RPMI7951 (cell line): Measurements from ENCODE around the gene FXYD6. TPM values are rescaled to one million over a fixed set of nuclear protein-coding genes. Genes with fewer than 3 reads are reported as not detected.

ENCODE experiments used
- DNase-seq: peaks from one replicate; pipeline ENCODE4 v3.0.0-alpha.2; 2012; ENCODE audit warnings: low read depth
- total RNA-seq: library from RNA; depleted of rRNA; stranded (reverse); fragments of >200 nt; shearing (Covaris generic); gene quantifications from 2 replicates; pipeline ENCODE4 v1.2.3, GENCODE V29; 2014

The FXYD6 gene
- total RNA-seq, 1 experiment from 2014 or later: 0.24 TPM

GRCh38 chr11:117849781-117850414 lies 26.6 kb downstream of the FXYD6 start:
- no peak for DNase-seq

GRCh38 chr11:117843666-117844484 lies 32.6 kb downstream of the FXYD6 start:
- peak; percentile 46 for DNase-seq

- DNase-seq: no peak
These were observed 34.1 kb downstream of the FXYD6 start for GRCh38 chr11:117842131-117842941.

GRCh38 chr11:117841551-117842031 lies 34.9 kb downstream of the FXYD6 start:
- DNase-seq: no peak

- DNase-seq: no peak
These were observed 35.4 kb downstream of the FXYD6 start for GRCh38 chr11:117840881-117841550.

- DNase-seq: no peak
These were observed 36.3 kb downstream of the FXYD6 start for GRCh38 chr11:117839936-117840813.

- no peak for DNase-seq
These were observed 37.0 kb downstream of the FXYD6 start for GRCh38 chr11:117839380-117839881.

GRCh38 chr11:117838901-117839300 lies 37.6 kb downstream of the FXYD6 start:
- no peak for DNase-seq

- no peak for DNase-seq
These were observed 38.7 kb downstream of the FXYD6 start for GRCh38 chr11:117837791-117838190.

- no peak for DNase-seq
These were observed 39.2 kb downstream of the FXYD6 start for GRCh38 chr11:117837070-117837776.

- no peak for DNase-seq
These were observed 40.1 kb downstream of the FXYD6 start for GRCh38 chr11:117836077-117836960.

GRCh38 chr11:117835576-117835975 lies 40.9 kb downstream of the FXYD6 start:
- no peak for DNase-seq

- DNase-seq: no peak
These were observed 41.5 kb downstream of the FXYD6 start for GRCh38 chr11:117834838-117835443.

- no peak for DNase-seq
These were observed 42.2 kb downstream of the FXYD6 start for GRCh38 chr11:117834068-117834810.

GRCh38 chr11:117833401-117833891 lies 43.0 kb downstream of the FXYD6 start:
- DNase-seq: no peak

- DNase-seq: no peak
These were observed 43.9 kb downstream of the FXYD6 start for GRCh38 chr11:117832511-117832910.

GRCh38 chr11:117831661-117832415 lies 44.6 kb downstream of the FXYD6 start:
- no peak for DNase-seq
